Activated CD4-positive, alpha-beta memory T cell treated with anti-CD3 and anti-CD28 coated beads for 36 hours (primary cell): ENCODE results near the gene PDCD4. TPM values are rescaled to one million over a fixed set of nuclear protein-coding genes. Genes with fewer than 3 reads are reported as not detected.

Experiments
- CTCF ChIA-PET: fragments of 350-600 bp; sonication (Branson Sonifier 250); formaldehyde crosslinking; loops from one replicate; lab custom pipeline; 2021; ENCODE audit warnings: antibody characterized with exemption, inconsistent platforms; lab: Charles Lee
- POLR2A ChIA-PET: fragments of 350-600 bp; sonication (Branson Sonifier 250); formaldehyde crosslinking; loops from one replicate; lab custom pipeline; 2021; ENCODE audit warnings: antibody characterized with exemption; lab: Charles Lee
- DNase-seq: peaks from one replicate; pipeline ENCODE4 v3.0.0-alpha.2; 2020
- H3K27ac Mint-ChIP-seq: one replicate; pipeline ENCODE4 v1.8.0; 2021; ENCODE audit warnings: mixed read lengths
- H3K27me3 Mint-ChIP-seq: one replicate; pipeline ENCODE4 v1.8.0; 2021; ENCODE audit warnings: mixed read lengths
- H3K36me3 Mint-ChIP-seq: one replicate; pipeline ENCODE4 v1.8.0; 2021; ENCODE audit warnings: mixed read lengths
- H3K4me1 Mint-ChIP-seq: one replicate; pipeline ENCODE4 v1.8.0; 2021; ENCODE audit warnings: low read depth, mixed read lengths
- H3K4me3 Mint-ChIP-seq: one replicate; pipeline ENCODE4 v1.8.0; 2021; ENCODE audit warnings: mild to moderate bottlenecking, mixed read lengths
- H3K9me3 Mint-ChIP-seq: one replicate; pipeline ENCODE4 v1.8.0; 2021; ENCODE audit warnings: mixed read lengths
- intact Hi-C: fragments of 100-400 bp; cut with micrococcal nuclease; formaldehyde crosslinking; loops from one replicate; pipeline ENCODE4 v1.15.1; 2023
- total RNA-seq, 2 experiments: library from RNA; stranded (reverse); gene quantifications; one replicate each; pipeline ENCODE4 v1.2.3, GENCODE V29; 2021

The PDCD4 gene
- total RNA-seq, 2 experiments from 2014 or later = 123 to 141 TPM

GRCh38 chr10:110887560-110887959 is 15.8 kb downstream of the PDCD4 start:
- Mint-ChIP-seq H3K4me1 (peaks cover 50% of the 10 kb centered on the region), H3K36me3 (peaks cover 36% of the 10 kb centered on the region), H3K4me3 (no peak overlapping the region), H3K27ac (peak overlapping the region; percentile 48), H3K27me3 (no peaks in the 10 kb centered on the region), H3K9me3 (no peaks in the 10 kb centered on the region)
- no peak for DNase-seq
- intact Hi-C loops = no loop called here
- ChIA-PET CTCF (interaction anchor here (1.1 to 2.2 kb wide), 7 partner anchors 9 to 279 kb away, joined by 3 to 9 read pairs (median 4); no protein-coding TSS in a partner anchor), POLR2A (interaction anchor here (1.7 to 2.2 kb wide), 2 partner anchors 9 to 15 kb away, joined by 4 to 5 read pairs; no protein-coding TSS in a partner anchor)

DNA sequence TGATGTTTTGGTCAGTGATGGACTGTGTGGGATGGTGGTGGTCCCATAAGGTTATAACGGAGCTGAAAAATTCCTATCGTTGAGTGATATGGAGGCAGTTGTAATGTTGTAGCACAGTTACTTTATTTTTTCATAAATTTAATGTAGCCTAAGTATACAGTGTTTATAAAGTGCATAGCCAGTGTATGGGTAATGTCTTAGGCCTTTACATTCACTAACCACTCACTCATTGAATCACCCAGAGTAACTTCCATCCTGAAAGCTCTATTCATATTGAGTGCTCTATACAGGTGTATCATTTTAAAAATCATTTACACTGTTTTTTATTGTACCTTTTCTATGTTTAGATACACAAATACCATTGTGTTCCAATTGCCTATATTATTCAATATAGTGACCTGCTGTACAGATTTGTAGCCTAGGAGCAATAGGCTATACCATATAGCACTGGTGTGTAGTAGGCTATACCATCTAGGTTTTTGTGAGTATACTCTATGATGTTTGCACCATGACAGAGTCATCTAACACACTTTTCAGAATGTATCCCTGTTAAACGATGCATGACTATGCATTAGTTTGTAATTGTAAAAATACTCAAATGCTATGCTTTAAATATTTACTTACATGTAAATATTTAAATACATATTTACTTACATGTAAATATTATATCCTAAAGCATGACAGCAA is 21.0 kb downstream of the PDCD4 start:
- ChIA-PET CTCF (interaction anchor here (0.6 to 6.2 kb wide), 15 partner anchors 8 to 284 kb away, joined by 3 to 51 read pairs (median 5); no protein-coding TSS in a partner anchor), POLR2A (interaction anchor here (1.7 kb wide), 1 partner anchor 26 kb away, joined by 6 read pairs; the partner anchor contains the start of genes BBIP1 and SHOC2)
- Mint-ChIP-seq H3K36me3 (peaks cover 32% of the 10 kb centered on the region), H3K9me3 (no peaks in the 10 kb centered on the region), H3K4me1 (peaks cover 45% of the 10 kb centered on the region), H3K27ac (no peak overlapping the region), H3K27me3 (no peaks in the 10 kb centered on the region), H3K4me3 (no peak overlapping the region)
- intact Hi-C loops = loop anchor here (1.0 to 2.0 kb wide), 5 partner anchors 10 to 282 kb away; no protein-coding TSS in a partner anchor
- no peak for DNase-seq

GRCh38 chr10:110893559-110894179 is 21.9 kb downstream of the PDCD4 start:
- intact Hi-C loops = loop anchor here (1.0 to 2.0 kb wide), 5 partner anchors 9 to 283 kb away; no protein-coding TSS in a partner anchor
- no peaks in the 10 kb centered on the region for H3K27me3 Mint-ChIP-seq
- ChIA-PET CTCF (interaction anchor here (0.6 to 6.2 kb wide), 31 partner anchors 9 to 582 kb away, joined by 3 to 51 read pairs (median 4); no protein-coding TSS in a partner anchor), POLR2A (interaction anchor here (1.7 kb wide), 1 partner anchor 25 kb away, joined by 6 read pairs; the partner anchor contains the start of genes BBIP1 and SHOC2)
- H3K36me3 Mint-ChIP-seq = peaks cover 35% of the 10 kb centered on the region
- DNase-seq = no peak
- H3K4me3 Mint-ChIP-seq = no peak overlapping the region
- H3K27ac Mint-ChIP-seq = peak overlapping the region; percentile 4
- H3K9me3 Mint-ChIP-seq = no peaks in the 10 kb centered on the region
- peaks cover 47% of the 10 kb centered on the region for H3K4me1 Mint-ChIP-seq

DNA sequence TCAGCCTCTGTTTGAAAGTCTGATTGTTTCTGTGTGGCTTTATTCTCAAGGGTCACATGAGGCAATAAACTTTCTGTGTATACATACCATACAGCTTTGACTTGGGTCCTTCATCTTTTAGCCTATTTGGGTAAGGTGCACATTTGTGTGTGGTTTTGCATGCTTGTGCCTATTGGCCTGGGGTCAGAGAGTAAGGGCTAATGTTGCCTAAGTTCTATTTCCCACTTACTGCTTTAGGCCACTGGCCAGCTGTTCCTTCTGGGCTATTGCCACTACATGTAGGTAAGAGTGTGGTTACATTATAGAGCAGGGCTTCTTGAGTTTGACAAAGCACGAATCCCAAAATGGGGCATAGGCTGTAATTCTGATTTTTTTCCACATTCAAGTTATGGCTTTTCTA is 25.5 kb downstream of the PDCD4 start:
- Mint-ChIP-seq H3K36me3 (peaks cover 31% of the 10 kb centered on the region), H3K4me3 (no peak overlapping the region), H3K4me1 (peaks cover 42% of the 10 kb centered on the region), H3K27me3 (no peaks in the 10 kb centered on the region), H3K9me3 (no peaks in the 10 kb centered on the region), H3K27ac (no peak overlapping the region)
- CTCF ChIA-PET = interaction anchor here (0.7 to 6.2 kb wide), 9 partner anchors 10 to 286 kb away, joined by 3 to 51 read pairs (median 6); no protein-coding TSS in a partner anchor
- POLR2A ChIA-PET = interaction anchor here (0.7 to 1.1 kb wide), 3 partner anchors 10 to 30 kb away, joined by 3 to 4 read pairs (median 4); partner anchors contain the start of genes BBIP1 and SHOC2
- no peak for DNase-seq
- intact Hi-C loops = no loop called here

DNA sequence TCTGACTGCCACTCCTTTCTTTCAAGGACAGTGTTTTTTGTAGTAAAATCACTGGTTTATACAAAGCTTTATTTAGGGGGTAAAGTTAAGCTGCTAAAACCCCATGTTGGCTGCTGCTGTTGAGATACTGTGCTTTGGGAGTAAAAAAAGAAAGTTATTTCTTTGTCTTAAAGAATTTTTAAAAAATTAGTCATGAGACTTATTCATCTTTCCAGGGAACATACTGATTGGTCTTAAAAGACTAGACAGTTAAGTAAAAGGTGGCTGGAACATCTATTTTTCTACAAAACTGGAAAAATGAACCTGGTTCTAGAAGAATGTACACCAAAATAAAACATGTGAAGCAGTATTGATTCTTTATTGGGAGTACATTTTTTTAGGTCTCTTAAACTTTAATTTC is 26.7 kb downstream of the PDCD4 start:
- Mint-ChIP-seq H3K9me3 (no peaks in the 10 kb centered on the region), H3K27ac (no peak overlapping the region), H3K36me3 (peaks cover 31% of the 10 kb centered on the region), H3K4me1 (peaks cover 51% of the 10 kb centered on the region), H3K27me3 (no peaks in the 10 kb centered on the region), H3K4me3 (no peak overlapping the region)
- intact Hi-C loops = no loop called here
- no peak for DNase-seq
- ChIA-PET POLR2A (no interaction called here), CTCF (interaction anchor here (0.9 to 2.8 kb wide), 3 partner anchors 11 to 95 kb away, joined by 5 to 11 read pairs (median 9); no protein-coding TSS in a partner anchor)

- CTCF ChIA-PET = interaction anchor here (0.6 to 4.2 kb wide), 8 partner anchors 7 to 290 kb away, joined by 3 to 23 read pairs (median 4); partner anchors contain the start of genes BBIP1 and SHOC2
- no peak for DNase-seq
- no peaks in the 10 kb centered on the region for H3K27me3 Mint-ChIP-seq
- no peak overlapping the region for H3K27ac Mint-ChIP-seq
- intact Hi-C loops = loop anchor here (5.0 kb wide), 1 partner anchor 34 kb away; no protein-coding TSS in a partner anchor
- H3K4me3 Mint-ChIP-seq = no peak overlapping the region
- no peaks in the 10 kb centered on the region for H3K9me3 Mint-ChIP-seq
- H3K4me1 Mint-ChIP-seq = peaks cover 50% of the 10 kb centered on the region
- peaks cover 22% of the 10 kb centered on the region for H3K36me3 Mint-ChIP-seq
- POLR2A ChIA-PET = interaction anchor here (0.6 to 1.6 kb wide), 5 partner anchors 10 to 127 kb away, joined by 3 to 5 read pairs (median 3); partner anchors contain the start of genes BBIP1 and SHOC2
Measured at GRCh38 chr10:110900983-110901382, 29.3 kb downstream of the PDCD4 start.

GRCh38 chr10:110901954-110902819 is 30.5 kb downstream of the PDCD4 start:
- intact Hi-C loops = loop anchor here (1.0 to 5.0 kb wide), 3 partner anchors 9 to 128 kb away; no protein-coding TSS in a partner anchor
- peak overlapping the region; percentile 79 for H3K27ac Mint-ChIP-seq
- DNase-seq = peak; percentile 68
- peaks cover 40% of the 10 kb centered on the region for H3K4me1 Mint-ChIP-seq
- CTCF ChIA-PET = interaction anchor here (0.9 to 4.2 kb wide), 10 partner anchors 9 to 230 kb away, joined by 3 to 23 read pairs (median 4); partner anchors contain the start of genes BBIP1, PDCD4 and SHOC2
- no peaks in the 10 kb centered on the region for H3K9me3 Mint-ChIP-seq
- no peaks in the 10 kb centered on the region for H3K27me3 Mint-ChIP-seq
- H3K36me3 Mint-ChIP-seq = peaks cover 17% of the 10 kb centered on the region
- POLR2A ChIA-PET = interaction anchor here (0.6 to 2.0 kb wide), 9 partner anchors 8 to 128 kb away, joined by 3 to 11 read pairs (median 5); partner anchors contain the start of genes BBIP1 and SHOC2
- H3K4me3 Mint-ChIP-seq = peak overlapping the region; percentile 6

DNA sequence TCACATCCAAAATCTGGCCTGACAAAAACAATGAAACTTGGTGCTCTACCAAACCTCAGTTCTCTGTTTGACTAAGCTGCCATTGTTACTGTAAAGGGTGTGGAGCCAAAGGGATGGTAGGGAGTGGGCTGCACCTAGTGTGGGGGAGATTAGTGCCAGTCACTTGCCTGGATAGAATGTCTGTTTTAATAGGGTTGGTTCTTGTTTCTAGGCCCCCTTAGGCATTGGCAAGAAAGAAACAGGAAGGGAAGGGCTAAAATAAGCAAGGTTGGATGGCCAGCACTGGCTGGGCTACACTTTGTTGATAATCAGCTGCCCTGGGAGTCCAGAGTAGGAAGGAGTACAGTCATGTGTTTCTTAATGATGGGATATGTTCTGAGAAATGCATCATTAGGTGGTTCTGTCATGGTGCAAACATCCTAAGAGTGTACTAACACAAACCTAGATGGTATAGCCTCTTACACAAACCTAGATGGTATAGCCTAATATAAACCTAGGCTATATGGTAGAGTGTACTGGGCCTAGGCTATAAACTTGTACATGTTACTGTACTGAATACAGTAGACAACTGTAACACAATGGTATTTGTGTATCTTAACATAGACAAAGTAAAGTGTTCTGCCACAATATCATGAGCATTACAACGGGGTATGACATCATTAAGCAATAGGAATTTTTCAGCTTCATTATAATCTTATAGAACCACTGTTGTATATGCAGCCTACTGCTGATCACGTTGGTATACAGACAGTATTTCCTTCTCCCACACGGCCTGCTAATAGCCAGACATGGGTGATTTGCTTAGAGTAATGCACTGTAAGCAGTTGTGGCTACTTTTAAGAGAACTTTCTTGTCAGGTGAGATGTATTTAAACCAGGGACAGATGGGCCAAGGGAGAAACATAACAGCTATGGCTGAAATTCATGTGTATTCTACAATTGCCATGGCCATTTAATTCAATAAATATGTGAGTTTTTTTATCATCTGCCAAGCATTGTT is 31.9 kb downstream of the PDCD4 start:
- peaks cover 13% of the 10 kb centered on the region for H3K36me3 Mint-ChIP-seq
- H3K27me3 Mint-ChIP-seq = no peaks in the 10 kb centered on the region
- intact Hi-C loops = loop anchor here (1.0 to 5.0 kb wide), 2 partner anchors 15 to 36 kb away; no protein-coding TSS in a partner anchor
- H3K4me3 Mint-ChIP-seq = peak overlapping the region; percentile 3
- no peaks in the 10 kb centered on the region for H3K9me3 Mint-ChIP-seq
- H3K27ac Mint-ChIP-seq = peak overlapping the region; percentile 79
- H3K4me1 Mint-ChIP-seq = peaks cover 39% of the 10 kb centered on the region
- CTCF ChIA-PET = interaction anchor here (0.9 to 4.2 kb wide), 7 partner anchors 10 to 157 kb away, joined by 4 to 23 read pairs (median 4); partner anchors contain the start of genes BBIP1, PDCD4 and SHOC2
- POLR2A ChIA-PET = interaction anchor here (1.0 to 2.0 kb wide), 5 partner anchors 15 to 129 kb away, joined by 3 to 11 read pairs (median 5); partner anchors contain the start of genes BBIP1 and SHOC2
- DNase-seq = peak; percentile 60

DNA sequence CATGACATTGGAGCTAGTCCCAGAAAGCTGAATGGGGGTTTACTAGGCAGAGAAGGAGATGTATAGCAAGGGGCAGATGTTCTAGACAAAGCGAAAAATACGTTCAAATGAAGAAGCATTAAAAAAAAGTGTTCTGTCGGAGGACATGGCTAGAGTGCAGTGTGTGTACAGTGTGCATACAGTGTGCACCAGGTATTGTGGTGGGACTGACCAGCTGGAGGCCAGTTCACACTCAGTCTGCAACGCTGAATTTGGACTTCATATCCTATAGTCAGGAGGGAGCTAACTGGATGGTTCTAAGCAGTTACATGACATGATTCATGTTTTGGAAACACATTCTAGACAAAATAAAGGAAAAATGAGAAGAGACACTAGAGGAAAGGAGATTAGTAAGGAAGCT is 38.4 kb downstream of the PDCD4 start:
- Mint-ChIP-seq H3K4me1 (peaks cover 6% of the 10 kb centered on the region), H3K27ac (no peak overlapping the region), H3K36me3 (peaks cover 2% of the 10 kb centered on the region), H3K27me3 (no peaks in the 10 kb centered on the region), H3K4me3 (no peak overlapping the region), H3K9me3 (no peaks in the 10 kb centered on the region)
- intact Hi-C loops = loop anchor here (10.0 kb wide), 1 partner anchor 485 kb away; no protein-coding TSS in a partner anchor
- ChIA-PET POLR2A (interaction anchor here (1.0 kb wide), 1 partner anchor 9 kb away, joined by 3 read pairs; no protein-coding TSS in a partner anchor), CTCF (interaction anchor here (1.0 to 2.2 kb wide), 3 partner anchors 13 to 164 kb away, joined by 3 to 6 read pairs (median 4); no protein-coding TSS in a partner anchor)
- no peak for DNase-seq
